ENCODE data around the gene HNRNPM.

DNA sequence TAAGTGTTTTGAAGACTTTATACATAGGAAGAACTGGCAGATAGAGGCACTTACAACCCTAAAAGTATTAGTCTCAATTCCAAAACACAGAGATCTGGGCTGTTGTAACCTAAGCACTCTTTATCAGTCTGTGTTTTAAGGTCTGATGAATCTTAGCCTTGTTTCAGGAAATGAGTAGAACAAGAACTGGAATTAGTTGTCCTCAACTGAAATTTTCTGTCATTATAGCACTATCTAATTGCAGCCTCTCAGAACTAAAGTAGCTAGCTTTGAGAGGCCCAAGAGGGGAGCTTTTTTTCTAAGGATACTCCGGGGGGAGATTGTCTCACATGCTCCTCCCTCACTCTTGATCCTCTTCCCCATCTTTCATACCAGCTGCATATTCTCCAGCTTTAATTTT, 13.1 kb downstream of the HNRNPM start:
- TF ChIP-seq, protein P1, sequence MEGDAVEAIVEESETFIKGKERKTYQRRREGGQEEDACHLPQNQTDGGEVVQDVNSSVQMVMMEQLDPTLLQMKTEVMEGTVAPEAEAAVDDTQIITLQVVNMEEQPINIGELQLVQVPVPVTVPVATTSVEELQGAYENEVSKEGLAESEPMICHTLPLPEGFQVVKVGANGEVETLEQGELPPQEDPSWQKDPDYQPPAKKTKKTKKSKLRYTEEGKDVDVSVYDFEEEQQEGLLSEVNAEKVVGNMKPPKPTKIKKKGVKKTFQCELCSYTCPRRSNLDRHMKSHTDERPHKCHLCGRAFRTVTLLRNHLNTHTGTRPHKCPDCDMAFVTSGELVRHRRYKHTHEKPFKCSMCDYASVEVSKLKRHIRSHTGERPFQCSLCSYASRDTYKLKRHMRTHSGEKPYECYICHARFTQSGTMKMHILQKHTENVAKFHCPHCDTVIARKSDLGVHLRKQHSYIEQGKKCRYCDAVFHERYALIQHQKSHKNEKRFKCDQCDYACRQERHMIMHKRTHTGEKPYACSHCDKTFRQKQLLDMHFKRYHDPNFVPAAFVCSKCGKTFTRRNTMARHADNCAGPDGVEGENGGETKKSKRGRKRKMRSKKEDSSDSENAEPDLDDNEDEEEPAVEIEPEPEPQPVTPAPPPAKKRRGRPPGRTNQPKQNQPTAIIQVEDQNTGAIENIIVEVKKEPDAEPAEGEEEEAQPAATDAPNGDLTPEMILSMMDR (IDR thresholded peaks at IDR 0.05; ENCODE audit: poor library complexity), result no peak
- no peak for TF ChIP-seq EZH2 (IDR thresholded peaks at IDR 0.05; ENCODE audit: borderline replicate concordance)
- no peak for TF ChIP-seq EZH2phosphoT487 (IDR thresholded peaks at IDR 0.05; ENCODE audit: low read depth, severe bottlenecking, unreplicated experiment)

Measured in hepatocyte (in vitro differentiated cells).